GM23248 (cell line): ENCODE results near the gene POLR1A.

Experiments
- EZH2 ChIP-seq: fragments of 200-600 bp; sonication (generic); IDR thresholded peaks from 2 replicates; pipeline ENCODE4 v1.6.1; 2018; ENCODE audit warnings: antibody characterized with exemption, mild to moderate bottlenecking; ENCODE audit not compliant: insufficient read depth, poor library complexity, severe bottlenecking
- EZH2phosphoT487 ChIP-seq: fragments of 200-600 bp; sonication (generic); IDR thresholded peaks from 2 replicates; pipeline ENCODE4 v1.6.1; 2018; ENCODE audit warnings: antibody characterized with exemption, moderate library complexity, mild to moderate bottlenecking, low read depth; ENCODE audit not compliant: insufficient read depth

DNA sequence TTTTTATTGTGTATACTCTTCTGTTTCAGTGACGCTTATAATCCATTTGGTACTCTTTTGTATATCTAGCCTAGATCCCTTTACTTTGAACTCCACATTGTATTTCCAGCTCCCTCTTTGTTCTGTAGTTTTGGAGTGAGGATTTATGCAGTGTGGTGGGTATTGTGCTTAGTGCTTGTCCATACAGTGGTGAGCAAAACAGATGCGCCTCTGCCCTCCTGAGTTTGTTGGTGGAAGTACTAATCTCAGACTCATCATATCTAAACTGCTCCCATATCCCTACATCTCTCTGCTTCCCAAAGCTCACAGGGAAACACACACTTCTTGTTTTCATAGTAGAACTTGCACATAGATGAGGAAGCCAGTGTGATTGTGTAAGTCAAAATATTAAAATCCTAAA lies 12.4 kb upstream of the POLR1A start:
- TF ChIP-seq EZH2phosphoT487 (no peak), EZH2 (no peak)
